ENCODE measurements around the gene SORCS2. TPM values are rescaled to one million over a fixed set of nuclear protein-coding genes. Genes with fewer than 3 reads are reported as not detected.

SORCS2 gene
- total RNA-seq, 2 experiments from 2014 or later: 0.03 TPM; not detected in 1

DNA sequence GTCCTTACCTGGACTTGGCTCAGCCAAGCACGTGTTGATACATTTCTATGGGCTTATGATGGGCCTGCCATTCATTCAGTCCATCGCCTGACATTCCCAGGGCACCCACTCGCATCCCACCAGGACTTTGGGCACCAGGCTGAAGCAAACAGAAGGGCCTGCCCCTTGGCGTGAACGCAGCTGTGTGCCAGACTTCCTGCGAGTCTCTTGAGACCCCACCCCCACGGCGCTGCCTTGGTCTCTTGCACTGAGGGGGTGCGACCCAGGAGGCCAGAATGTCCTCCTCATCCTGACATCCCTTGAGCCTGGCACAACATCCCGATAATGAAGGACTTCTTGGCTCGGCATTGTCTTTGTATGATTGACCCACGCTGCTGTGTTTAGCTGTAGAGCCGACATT is 243.9 kb downstream of the SORCS2 start:
- TF ChIP-seq CTCF (conservative IDR thresholded peaks at IDR 0.05; ENCODE audit: low read length) (no peak), EZH2phosphoT487 (IDR thresholded peaks at IDR 0.05; ENCODE audit: borderline replicate concordance, low read depth, low read length) (no peak)
- ChIA-PET CTCF (ENCODE audit: unreplicated experiment) (no interaction called here), POLR2A (no interaction called here)
- Histone ChIP-seq H3K4me2 (ENCODE audit: low read length) (no peak overlapping the region), H3K9me3 (ENCODE audit: low read length) (no peaks in the 10 kb centered on the region), H3K36me3 (ENCODE audit: insufficient read depth, low read length) (no peaks in the 10 kb centered on the region), H4K20me1 (ENCODE audit: insufficient read depth, low read length) (no peaks in the 10 kb centered on the region), H3K4me1 (ENCODE audit: insufficient read depth, low read length, poor library complexity, severe bottlenecking) (no peaks in the 10 kb centered on the region), H3K9me2 (ENCODE audit: insufficient read depth, low read length) (no peaks in the 10 kb centered on the region), H3K27ac (ENCODE audit: low read depth, low read length, poor library complexity, severe bottlenecking) (no peak overlapping the region), H2AFZ (ENCODE audit: low read length) (no peak overlapping the region), H3K4me3 (ENCODE audit: low read depth, low read length, poor library complexity, severe bottlenecking) (no peak overlapping the region), H3K79me2 (ENCODE audit: insufficient read depth, low read depth, low read length) (no peaks in the 10 kb centered on the region)
- no TSS peak for BruUV-seq (replicated peaks)
- DNase-seq (ENCODE audit: low spot score): no peak
- intact Hi-C loops (cut with micrococcal nuclease; ENCODE audit: unreplicated experiment): no loop called here

DNA sequence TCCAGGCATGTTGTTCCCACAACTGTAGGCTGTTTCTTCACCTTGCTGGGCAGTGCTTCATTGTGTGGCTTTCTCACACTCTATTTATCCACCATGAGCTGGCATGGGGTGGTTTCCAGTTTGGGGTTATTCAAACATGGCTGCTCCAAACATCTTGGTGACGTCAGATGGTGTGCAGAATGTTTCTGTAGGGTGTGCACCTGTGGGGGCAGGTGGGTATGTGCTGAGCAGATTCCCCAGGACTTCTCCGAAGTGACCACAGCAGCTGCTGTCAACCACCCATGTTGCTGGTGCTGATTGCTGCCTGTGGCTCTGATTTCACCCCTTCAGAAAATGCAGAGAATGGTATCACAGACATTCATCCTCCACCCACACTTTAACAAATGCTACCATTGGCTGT is 247.4 kb downstream of the SORCS2 start:
- no peaks in the 10 kb centered on the region for H3K4me1 ChIP-seq (ENCODE audit: insufficient read depth, low read length, poor library complexity, severe bottlenecking)
- no peaks in the 10 kb centered on the region for H4K20me1 ChIP-seq (ENCODE audit: insufficient read depth, low read length)
- no peak for DNase-seq (ENCODE audit: low spot score)
- no peaks in the 10 kb centered on the region for H3K9me2 ChIP-seq (ENCODE audit: insufficient read depth, low read length)
- no peaks in the 10 kb centered on the region for H3K79me2 ChIP-seq (ENCODE audit: insufficient read depth, low read depth, low read length)
- no peak overlapping the region for H2AFZ ChIP-seq (ENCODE audit: low read length)
- H3K4me2 ChIP-seq (ENCODE audit: low read length): no peak overlapping the region
- CTCF ChIA-PET (ENCODE audit: unreplicated experiment): no interaction called here
- H3K27ac ChIP-seq (ENCODE audit: low read depth, low read length, poor library complexity, severe bottlenecking): no peak overlapping the region
- no peaks in the 10 kb centered on the region for H3K36me3 ChIP-seq (ENCODE audit: insufficient read depth, low read length)
- intact Hi-C loops (cut with micrococcal nuclease; ENCODE audit: unreplicated experiment): no loop called here
- no peaks in the 10 kb centered on the region for H3K9me3 ChIP-seq (ENCODE audit: low read length)
- TF ChIP-seq EZH2phosphoT487 (IDR thresholded peaks at IDR 0.05; ENCODE audit: borderline replicate concordance, low read depth, low read length) (no peak), CTCF (conservative IDR thresholded peaks at IDR 0.05; ENCODE audit: low read length) (no peak)
- POLR2A ChIA-PET: no interaction called here
- H3K4me3 ChIP-seq (ENCODE audit: low read depth, low read length, poor library complexity, severe bottlenecking): no peak overlapping the region
- no TSS peak for BruUV-seq (replicated peaks)

DNA sequence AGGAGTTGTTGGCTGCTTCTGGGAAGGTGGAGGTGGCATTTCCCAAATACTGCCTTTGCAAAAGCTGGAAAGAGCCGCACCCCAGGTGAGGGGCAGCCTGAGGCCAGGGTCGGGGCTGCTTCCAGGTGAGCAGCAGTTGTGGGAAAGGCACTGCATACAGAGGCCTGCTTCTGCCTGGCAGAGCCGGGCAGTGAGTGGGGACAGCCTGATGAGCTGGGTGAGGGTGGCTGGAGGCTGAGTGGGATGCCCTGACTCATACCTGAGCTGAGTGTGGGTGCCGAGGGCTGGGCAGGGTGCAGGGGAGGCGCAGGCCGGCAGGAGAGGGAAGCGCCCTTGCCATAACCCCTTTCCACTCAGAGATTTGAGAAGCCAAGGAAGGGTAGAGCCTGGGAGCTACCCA is 248.9 kb downstream of the SORCS2 start:
- Histone ChIP-seq H4K20me1 (ENCODE audit: insufficient read depth, low read length) (no peaks in the 10 kb centered on the region), H3K36me3 (ENCODE audit: insufficient read depth, low read length) (no peaks in the 10 kb centered on the region), H3K4me1 (ENCODE audit: insufficient read depth, low read length, poor library complexity, severe bottlenecking) (no peaks in the 10 kb centered on the region), H2AFZ (ENCODE audit: low read length) (no peak overlapping the region), H3K4me2 (ENCODE audit: low read length) (no peak overlapping the region), H3K9me2 (ENCODE audit: insufficient read depth, low read length) (no peaks in the 10 kb centered on the region), H3K79me2 (ENCODE audit: insufficient read depth, low read depth, low read length) (no peaks in the 10 kb centered on the region), H3K9me3 (ENCODE audit: low read length) (no peaks in the 10 kb centered on the region), H3K4me3 (ENCODE audit: low read depth, low read length, poor library complexity, severe bottlenecking) (no peak overlapping the region), H3K27ac (ENCODE audit: low read depth, low read length, poor library complexity, severe bottlenecking) (no peak overlapping the region)
- no peak for DNase-seq (ENCODE audit: low spot score)
- ChIA-PET CTCF (ENCODE audit: unreplicated experiment) (no interaction called here), POLR2A (no interaction called here)
- intact Hi-C loops (cut with micrococcal nuclease; ENCODE audit: unreplicated experiment): no loop called here
- TF ChIP-seq EZH2phosphoT487 (IDR thresholded peaks at IDR 0.05; ENCODE audit: borderline replicate concordance, low read depth, low read length): no peak
- no peak for TF ChIP-seq CTCF (conservative IDR thresholded peaks at IDR 0.05; ENCODE audit: low read length)
- no TSS peak for BruUV-seq (replicated peaks)

All from OCI-LY7 (cell line).